Liver (tissue), 9 donors: Measurements from ENCODE around the gene ORAI3. TPM values are rescaled to one million over a fixed set of nuclear protein-coding genes. Genes with fewer than 3 reads are reported as not detected.

Experiments used
- DNase-seq: peaks from one replicate; pipeline ENCODE4 v3.0.0-alpha.2; 2017; ENCODE audit warnings: low spot score
- H3K27ac ChIP-seq, 2 donors: one replicate each; pipeline ENCODE4 v1.7.0; 2013; ENCODE audit warnings: inconsistent platforms in 2 of 2, low read length in 2 of 2, control low read depth in 1 of 2, low read depth in 1 of 2, mild to moderate bottlenecking in 1 of 2
- H3K27me3 ChIP-seq, 4 donors: one replicate each; pipeline versions ENCODE4 v1.6.1 to v1.7.0; 2013; ENCODE audit warnings: low read length in 3 of 4, inconsistent platforms in 1 of 4, mild to moderate bottlenecking in 1 of 4, moderate library complexity in 1 of 4; ENCODE audit not compliant: control insufficient read depth in 4 of 4, insufficient read depth in 4 of 4
- H3K36me3 ChIP-seq, 4 donors: one replicate each; pipeline versions ENCODE4 v1.6.1 to v1.7.0; 2013; ENCODE audit warnings: low read length in 3 of 4, mild to moderate bottlenecking in 3 of 4, low read depth in 1 of 4, moderate library complexity in 1 of 4; ENCODE audit not compliant: control insufficient read depth in 4 of 4, insufficient read depth in 3 of 4
- H3K4me1 ChIP-seq, 4 donors: one replicate each; pipeline versions ENCODE4 v1.6.1 to v1.7.0; 2013; ENCODE audit warnings: low read length in 3 of 4, mild to moderate bottlenecking in 3 of 4, moderate library complexity in 1 of 4; ENCODE audit not compliant: control insufficient read depth in 4 of 4, insufficient read depth in 4 of 4
- H3K4me3 ChIP-seq, 3 donors: one replicate each; pipeline versions ENCODE4 v1.6.1 to v1.7.0; 2013; ENCODE audit warnings: low read length in 3 of 3, control low read depth in 1 of 3, low read depth in 1 of 3, mild to moderate bottlenecking in 1 of 3
- H3K9ac ChIP-seq, 2 donors: one replicate each; pipeline ENCODE4 v1.7.0; 2013; ENCODE audit warnings: low read length in 2 of 2, mild to moderate bottlenecking in 2 of 2, moderate library complexity in 2 of 2, control low read depth in 1 of 2, low read depth in 1 of 2
- H3K9me3 ChIP-seq, 4 donors: one replicate each; pipeline versions ENCODE4 v1.6.1 to v1.7.0; 2013; ENCODE audit warnings: low read length in 3 of 4; ENCODE audit not compliant: control insufficient read depth in 4 of 4
- ATF3 ChIP-seq: IDR thresholded peaks from 2 replicates; pipeline ENCODE4 v1.6.1; 2016; ENCODE audit warnings: antibody characterized with exemption
- FOXA2 ChIP-seq: IDR thresholded peaks from 2 replicates; pipeline ENCODE4 v1.6.1; 2016; ENCODE audit warnings: antibody characterized with exemption
- GABPA ChIP-seq, 2 donors: IDR thresholded peaks in 1 of 2; conservative IDR thresholded peaks in 1 of 2; 2 replicates each; pipeline ENCODE4 v1.6.1; 2016; ENCODE audit warnings: antibody characterized with exemption in 2 of 2, mild to moderate bottlenecking in 1 of 2, moderate library complexity in 1 of 2
- HNF4A ChIP-seq, 2 donors: conservative IDR thresholded peaks; 2 replicates each; pipeline ENCODE4 v1.6.1; 2016; ENCODE audit warnings: antibody characterized with exemption in 2 of 2, mild to moderate bottlenecking in 2 of 2
- HNF4G ChIP-seq: IDR thresholded peaks from 2 replicates; pipeline ENCODE4 v1.6.1; 2016; ENCODE audit warnings: antibody characterized with exemption
- NR2F2 ChIP-seq: IDR thresholded peaks from 2 replicates; pipeline ENCODE4 v1.6.1; 2016; ENCODE audit warnings: antibody characterized with exemption
- RAD21 ChIP-seq, 2 donors: IDR thresholded peaks; 2 replicates each; pipeline ENCODE4 v1.6.1; 2016; ENCODE audit warnings: antibody characterized with exemption in 2 of 2, mild to moderate bottlenecking in 2 of 2
- REST ChIP-seq: IDR thresholded peaks from 2 replicates; pipeline ENCODE4 v1.6.1; 2016; ENCODE audit warnings: antibody characterized with exemption, mild to moderate bottlenecking
- RXRA ChIP-seq, 2 donors: IDR thresholded peaks; 2 replicates each; pipeline ENCODE4 v1.6.1; 2017 to 2018; ENCODE audit warnings: antibody characterized with exemption in 2 of 2, mild to moderate bottlenecking in 1 of 2
- SP1 ChIP-seq: IDR thresholded peaks from 2 replicates; pipeline ENCODE4 v1.6.1; 2018; ENCODE audit warnings: antibody characterized with exemption, mild to moderate bottlenecking
- TAF1 ChIP-seq: conservative IDR thresholded peaks from 2 replicates; pipeline ENCODE4 v1.6.1; 2016; ENCODE audit warnings: antibody characterized with exemption, mild to moderate bottlenecking
- YY1 ChIP-seq: IDR thresholded peaks from 2 replicates; pipeline ENCODE4 v1.6.1; 2016; ENCODE audit warnings: antibody characterized with exemption, mild to moderate bottlenecking
- WGBS: extraction: QIAGEN DNeasy Blood & Tissue Kit; methylation state at CpG from one replicate; pipeline ENCODE4 v1.1.7; 2013; 5-methylcytosine and 5-hydroxymethylcytosine counted together
- polyA plus RNA-seq, 2 donors: library from polyadenylated mRNA; stranded (reverse) in 1 of 2; unstranded in 1 of 2; fragments of 200-250 nt in 1 of 2; fragments of >200 nt in 1 of 2; fragmentation: Nextera tagmentation in 1 of 2; extraction: Ambion mirVana in 1 of 2; gene quantifications; one replicate each; pipeline versions ENCODE4 v1.2.1 to v1.2.3, GENCODE V29; 2013 to 2015
- total RNA-seq, 2 donors: library from RNA; depleted of rRNA; stranded (reverse); fragments of >200 nt; gene quantifications; one replicate each; pipeline ENCODE4 v1.2.3, GENCODE V29; 2014
- donor health status: healthy.
- donor health status: healthy.
- donor health status: healthy.
- donor health status: healthy.
- donor health status: healthy.

ORAI3 gene
- total and polyA plus RNA-seq, 4 donors: 26.6 to 39.1 (median 31.4) TPM

- Histone ChIP-seq H3K9me3 (no peaks in the 10 kb centered on the region), H3K4me3 (no peak overlapping the region), H3K4me1 (peaks cover 0 to 8% (median 3%) of the 10 kb centered on the region in 4 donors), H3K27ac (peak overlapping the region in 1 of 2 donors; percentile 19), H3K36me3 (peaks cover 0 to 2% (median 0%) of the 10 kb centered on the region in 4 donors), H3K9ac (no peak overlapping the region), H3K27me3 (no peaks in the 10 kb centered on the region)
- WGBS: 59% methylated on average over 4 of the region's 4 CpGs
- DNase-seq: no peak
- no peak for TF ChIP-seq ATF3
- no peak for TF ChIP-seq SP1
- no peak for TF ChIP-seq HNF4G
- no peak for TF ChIP-seq GABPA (IDR thresholded peaks at IDR 0.05 in 1 of 2, conservative IDR thresholded peaks at IDR 0.05 in 1 of 2)
- no peak for TF ChIP-seq RXRA (IDR thresholded peaks at IDR 0.05)
- no peak for TF ChIP-seq NR2F2
- no peak for TF ChIP-seq REST
- TF ChIP-seq HNF4A (conservative IDR thresholded peaks at IDR 0.05): no peak
These were observed 6.5 kb upstream of the ORAI3 start for GRCh38 chr16:30942426-30942806.

- Histone ChIP-seq H3K4me3 (no peak overlapping the region), H3K4me1 (peaks cover 0 to 8% (median 4%) of the 10 kb centered on the region in 4 donors), H3K9me3 (no peaks in the 10 kb centered on the region), H3K36me3 (peaks cover 0 to 2% (median 0%) of the 10 kb centered on the region in 4 donors), H3K27ac (no peak overlapping the region), H3K27me3 (no peaks in the 10 kb centered on the region), H3K9ac (no peak overlapping the region)
- DNase-seq: no peak
- no peak for TF ChIP-seq YY1
- no peak for TF ChIP-seq RAD21 (IDR thresholded peaks at IDR 0.05)
- TF ChIP-seq GABPA (IDR thresholded peaks at IDR 0.05 in 1 of 2, conservative IDR thresholded peaks at IDR 0.05 in 1 of 2): no peak
- no peak for TF ChIP-seq HNF4G
- no peak for TF ChIP-seq SP1
- TF ChIP-seq TAF1: no peak
- TF ChIP-seq RXRA (IDR thresholded peaks at IDR 0.05): no peak
- no peak for TF ChIP-seq FOXA2
- TF ChIP-seq REST: no peak
These were observed 4.5 kb upstream of the ORAI3 start for GRCh38 chr16:30944352-30944751.
